Measurements from ENCODE around the gene SPECC1.

GRCh38 chr17:20284570-20285295 is 275.6 kb downstream of the SPECC1 start:
- TF ChIP-seq ZNF274 (IDR thresholded peaks at IDR 0.05; ENCODE audit: low read depth, low read length): no peak
- TF ChIP-seq YY1 (IDR thresholded peaks at IDR 0.05; ENCODE audit: insufficient read depth, insufficient read length): no peak
- no peak for TF ChIP-seq SUZ12 (IDR thresholded peaks at IDR 0.05; ENCODE audit: extremely low read depth, insufficient read depth, insufficient read length)

Measured in NT2/D1 (cell line).